ENCODE results near the gene TUT4. TPM values are rescaled to one million over a fixed set of nuclear protein-coding genes. Genes with fewer than 3 reads are reported as not detected.

TUT4 gene
- total and polyA plus RNA-seq, 2 donors (not counting 3 experiments of a cell fraction or from before 2014, with no cell fraction given), result 24.7 to 41.2 TPM

DNA sequence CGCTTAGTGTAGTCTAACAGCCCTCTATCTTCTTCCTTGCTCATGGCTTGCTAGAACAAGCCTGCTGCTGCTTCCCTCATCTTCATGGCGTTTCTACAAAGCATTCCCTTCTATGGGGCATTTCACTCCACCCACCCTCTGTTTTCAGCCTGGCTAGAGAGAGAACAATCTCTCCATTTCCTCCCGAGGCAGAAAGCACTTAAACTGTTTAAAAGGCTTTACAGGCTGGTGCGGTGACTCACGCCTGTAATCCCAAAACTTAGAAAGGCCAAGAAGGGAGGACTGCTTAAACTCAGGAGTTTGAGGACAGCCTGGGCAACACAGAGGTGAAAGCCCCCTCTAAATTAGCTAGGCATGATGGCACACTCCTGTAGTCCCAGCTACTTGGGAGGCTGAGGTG, 166.4 kb downstream of the TUT4 start:
- Histone ChIP-seq H3K36me3 (ENCODE audit: control insufficient read depth in 2 of 2, extremely low read depth in 1 of 2, insufficient read depth in 2 of 2, low read length in 2 of 2) (peaks cover 0 to 14% of the 10 kb centered on the region in 2 experiments), H3K9me3 (replicated peaks; ENCODE audit: control insufficient read depth, insufficient read depth, low read length) (no peaks in the 10 kb centered on the region), H3K4me1 (ENCODE audit: control insufficient read depth, extremely low read depth, insufficient read depth, low read length) (no peaks in the 10 kb centered on the region), H3K27me3 (ENCODE audit: control insufficient read depth in 2 of 2, insufficient read depth in 2 of 2, low read length in 2 of 2) (no peaks in the 10 kb centered on the region), H3K4me2 (ENCODE audit: insufficient read depth, low read length) (no peak overlapping the region), H3K79me2 (ENCODE audit: control insufficient read depth, insufficient read depth, low read length) (no peaks in the 10 kb centered on the region), H4K20me1 (replicated peaks; ENCODE audit: control insufficient read depth, extremely low read depth, insufficient read depth, low read length) (no peaks in the 10 kb centered on the region), H3K27ac (ENCODE audit: insufficient read depth, low read depth, low read length) (no peak overlapping the region), H3K9ac (replicated peaks; ENCODE audit: extremely low read depth, insufficient read depth, low read length) (no peak overlapping the region), H3K4me3 (replicated peaks in 1 of 3; ENCODE audit: insufficient read depth in 1 of 3, low read depth in 1 of 3, low read length in 3 of 3) (no peak overlapping the region), H2AFZ (ENCODE audit: low read depth, low read length) (no peak overlapping the region), H3K9me1 (replicated peaks; ENCODE audit: control insufficient read depth, extremely low read depth, insufficient read depth, low read length) (no peaks in the 10 kb centered on the region)
- no peak for TF ChIP-seq MAX (IDR thresholded peaks at IDR 0.05; ENCODE audit: insufficient read depth, insufficient read length)
- BruUV-seq (replicated peaks), result no TSS peak
- dilution Hi-C loops (cut with MboI; ENCODE audit: extremely low pct_ligation_motif_present, low sequenced_read_pairs), result no loop called here
- CTCF ChIA-PET, result no interaction called here
- intact Hi-C loops (cut with micrococcal nuclease), result no loop called here
- POLR2A ChIA-PET, result no interaction called here
- FAIRE-seq, result no peak
- no peak for DNase-seq (ENCODE audit: low read depth, low spot score)

DNA sequence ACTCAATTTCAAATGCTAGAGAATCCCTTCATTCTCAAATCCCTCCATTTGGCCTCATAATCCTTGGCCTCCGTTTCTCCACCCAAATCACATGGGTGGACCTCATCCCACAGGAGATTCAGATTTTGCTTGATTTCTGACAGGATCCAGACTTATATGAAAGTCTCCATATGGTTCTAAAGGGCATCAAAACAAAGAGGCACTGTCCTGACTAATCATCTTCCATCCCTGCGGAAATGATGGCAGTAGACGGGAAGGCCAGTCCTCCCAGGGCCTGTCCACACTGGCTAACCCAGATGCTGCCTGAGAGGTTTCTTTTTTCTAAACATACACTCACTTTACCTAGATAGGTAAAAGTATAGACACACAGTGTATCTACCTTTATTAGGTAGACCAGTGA, 167.5 kb downstream of the TUT4 start:
- Histone ChIP-seq H3K9me1 (replicated peaks; ENCODE audit: control insufficient read depth, extremely low read depth, insufficient read depth, low read length) (no peaks in the 10 kb centered on the region), H3K79me2 (ENCODE audit: control insufficient read depth, insufficient read depth, low read length) (no peaks in the 10 kb centered on the region), H3K9ac (replicated peaks; ENCODE audit: extremely low read depth, insufficient read depth, low read length) (no peak overlapping the region), H3K9me3 (replicated peaks; ENCODE audit: control insufficient read depth, insufficient read depth, low read length) (no peaks in the 10 kb centered on the region), H3K4me2 (ENCODE audit: insufficient read depth, low read length) (no peak overlapping the region), H3K4me1 (ENCODE audit: control insufficient read depth, extremely low read depth, insufficient read depth, low read length) (no peaks in the 10 kb centered on the region), H3K27me3 (ENCODE audit: control insufficient read depth in 2 of 2, insufficient read depth in 2 of 2, low read length in 2 of 2) (no peaks in the 10 kb centered on the region), H3K27ac (ENCODE audit: insufficient read depth, low read depth, low read length) (no peak overlapping the region), H3K36me3 (ENCODE audit: control insufficient read depth in 2 of 2, extremely low read depth in 1 of 2, insufficient read depth in 2 of 2, low read length in 2 of 2) (peaks cover 0 to 14% of the 10 kb centered on the region in 2 experiments), H2AFZ (ENCODE audit: low read depth, low read length) (no peak overlapping the region), H3K4me3 (replicated peaks in 1 of 3; ENCODE audit: insufficient read depth in 1 of 3, low read depth in 1 of 3, low read length in 3 of 3) (no peak overlapping the region), H4K20me1 (replicated peaks; ENCODE audit: control insufficient read depth, extremely low read depth, insufficient read depth, low read length) (no peaks in the 10 kb centered on the region)
- no TSS peak for BruUV-seq (replicated peaks)
- FAIRE-seq (no peak), DNase-seq (ENCODE audit: low read depth, low spot score) (no peak)
- TF ChIP-seq MYC (IDR thresholded peaks at IDR 0.05; ENCODE audit: low read depth, low read length) (no peak), EZH2 (IDR thresholded peaks at IDR 0.05; ENCODE audit: borderline replicate concordance, low read depth, low read length, severe bottlenecking) (no peak), MAX (IDR thresholded peaks at IDR 0.05; ENCODE audit: insufficient read depth, insufficient read length) (no peak), POLR2AphosphoS5 (IDR thresholded peaks at IDR 0.05; ENCODE audit: insufficient read depth, low read depth, low read length) (no peak)
- ChIA-PET CTCF (no interaction called here), POLR2A (no interaction called here)
- intact Hi-C loops (cut with micrococcal nuclease), result no loop called here
- dilution Hi-C loops (cut with MboI; ENCODE audit: extremely low pct_ligation_motif_present, low sequenced_read_pairs), result no loop called here

Other genes starting within 250 kb of the TUT4 start
- gene CC2D1B, start 186.9 kb downstream of the TUT4 start, total RNA-seq, result 32.6 and 39.9 TPM in 2 replicates
- 15.8 and 16.9 TPM in 2 replicates for gene CC2D1B, start 186.9 kb downstream of the TUT4 start, polyA plus RNA-seq
- 11.0 and 12.0 TPM in 2 replicates for gene ORC1, start 148.7 kb downstream of the TUT4 start, total RNA-seq
- gene ORC1, start 148.7 kb downstream of the TUT4 start, polyA plus RNA-seq, result 5.6 and 6.5 TPM in 2 replicates
- 38.4 and 42.0 TPM in 2 replicates for gene PRPF38A, start 148.5 kb downstream of the TUT4 start, total RNA-seq
- 15.9 and 16.0 TPM in 2 replicates for gene PRPF38A, start 148.5 kb downstream of the TUT4 start, polyA plus RNA-seq
- gene GPX7, start 49.3 kb upstream of the TUT4 start, total RNA-seq, result 8.9 and 26.3 TPM in 2 replicates
- 25.7 and 26.2 TPM in 2 replicates for gene GPX7, start 49.3 kb upstream of the TUT4 start, polyA plus RNA-seq
- not detected in 2 replicates for gene SHISAL2A, start 80.1 kb upstream of the TUT4 start, total RNA-seq
- gene SHISAL2A, start 80.1 kb upstream of the TUT4 start, polyA plus RNA-seq, result not detected in 2 replicates
- 28.6 and 30.6 TPM in 2 replicates for gene COA7, start 145.3 kb upstream of the TUT4 start, total RNA-seq
- gene COA7, start 145.3 kb upstream of the TUT4 start, polyA plus RNA-seq, result 10.7 and 11.7 TPM in 2 replicates
- 27.0 and 27.2 TPM in 2 replicates for gene ZYG11B, start 173.4 kb upstream of the TUT4 start, total RNA-seq
- gene ZYG11B, start 173.4 kb upstream of the TUT4 start, polyA plus RNA-seq, result 7.3 and 8.2 TPM in 2 replicates

Data from endothelial cell of umbilical vein (primary cell).